ENCODE data around the gene SLCO3A1. TPM values are rescaled to one million over a fixed set of nuclear protein-coding genes. Genes with fewer than 3 reads are reported as not detected.

SLCO3A1 gene
- total RNA-seq, 2 experiments from 2014 or later = 4.2 to 4.8 TPM

DNA sequence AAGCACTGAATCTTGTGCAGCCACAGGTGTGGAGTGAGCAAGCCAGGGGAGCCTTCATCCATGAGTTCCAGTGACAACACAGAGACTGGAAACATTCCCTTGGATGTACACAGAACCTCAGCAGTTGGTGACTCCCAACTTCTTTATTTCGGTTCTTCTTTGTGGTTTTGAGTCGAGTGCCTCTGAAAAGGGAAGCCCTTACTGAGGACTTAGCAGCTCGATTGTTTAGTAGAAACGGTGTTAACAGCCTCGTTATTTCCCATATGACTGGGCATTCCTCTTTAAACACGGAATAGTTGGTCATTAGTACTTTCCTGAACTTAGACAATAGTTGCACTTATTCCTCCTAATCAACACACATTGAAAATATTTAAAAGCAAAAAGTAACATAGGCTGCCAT, 7.7 kb downstream of the SLCO3A1 start:
- no peaks in the 10 kb centered on the region for H3K27me3 Mint-ChIP-seq
- DNase-seq (no peak), ATAC-seq (no peak)
- no peaks in the 10 kb centered on the region for H3K9me3 Mint-ChIP-seq
- H3K36me3 Mint-ChIP-seq (ENCODE audit: low read depth) = no peaks in the 10 kb centered on the region
- TF ChIP-seq, protein P1, sequence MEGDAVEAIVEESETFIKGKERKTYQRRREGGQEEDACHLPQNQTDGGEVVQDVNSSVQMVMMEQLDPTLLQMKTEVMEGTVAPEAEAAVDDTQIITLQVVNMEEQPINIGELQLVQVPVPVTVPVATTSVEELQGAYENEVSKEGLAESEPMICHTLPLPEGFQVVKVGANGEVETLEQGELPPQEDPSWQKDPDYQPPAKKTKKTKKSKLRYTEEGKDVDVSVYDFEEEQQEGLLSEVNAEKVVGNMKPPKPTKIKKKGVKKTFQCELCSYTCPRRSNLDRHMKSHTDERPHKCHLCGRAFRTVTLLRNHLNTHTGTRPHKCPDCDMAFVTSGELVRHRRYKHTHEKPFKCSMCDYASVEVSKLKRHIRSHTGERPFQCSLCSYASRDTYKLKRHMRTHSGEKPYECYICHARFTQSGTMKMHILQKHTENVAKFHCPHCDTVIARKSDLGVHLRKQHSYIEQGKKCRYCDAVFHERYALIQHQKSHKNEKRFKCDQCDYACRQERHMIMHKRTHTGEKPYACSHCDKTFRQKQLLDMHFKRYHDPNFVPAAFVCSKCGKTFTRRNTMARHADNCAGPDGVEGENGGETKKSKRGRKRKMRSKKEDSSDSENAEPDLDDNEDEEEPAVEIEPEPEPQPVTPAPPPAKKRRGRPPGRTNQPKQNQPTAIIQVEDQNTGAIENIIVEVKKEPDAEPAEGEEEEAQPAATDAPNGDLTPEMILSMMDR (IDR thresholded peaks at IDR 0.05) = no peak
- ChIA-PET CTCF (interaction anchor here (1.7 kb wide), 1 partner anchor 11 kb away, joined by 6 read pairs; no protein-coding TSS in a partner anchor), POLR2A (no interaction called here)
- no peak overlapping the region for H3K4me3 Mint-ChIP-seq
- H3K4me1 Mint-ChIP-seq (ENCODE audit: low read depth) = peaks cover 62% of the 10 kb centered on the region
- no peak overlapping the region for H3K27ac Mint-ChIP-seq
- intact Hi-C loops (cut with micrococcal nuclease) = no loop called here

GRCh38 chr15:91862891-91863504, 9.5 kb downstream of the SLCO3A1 start:
- H3K4me1 Mint-ChIP-seq (ENCODE audit: low read depth) = peaks cover 55% of the 10 kb centered on the region

DNA sequence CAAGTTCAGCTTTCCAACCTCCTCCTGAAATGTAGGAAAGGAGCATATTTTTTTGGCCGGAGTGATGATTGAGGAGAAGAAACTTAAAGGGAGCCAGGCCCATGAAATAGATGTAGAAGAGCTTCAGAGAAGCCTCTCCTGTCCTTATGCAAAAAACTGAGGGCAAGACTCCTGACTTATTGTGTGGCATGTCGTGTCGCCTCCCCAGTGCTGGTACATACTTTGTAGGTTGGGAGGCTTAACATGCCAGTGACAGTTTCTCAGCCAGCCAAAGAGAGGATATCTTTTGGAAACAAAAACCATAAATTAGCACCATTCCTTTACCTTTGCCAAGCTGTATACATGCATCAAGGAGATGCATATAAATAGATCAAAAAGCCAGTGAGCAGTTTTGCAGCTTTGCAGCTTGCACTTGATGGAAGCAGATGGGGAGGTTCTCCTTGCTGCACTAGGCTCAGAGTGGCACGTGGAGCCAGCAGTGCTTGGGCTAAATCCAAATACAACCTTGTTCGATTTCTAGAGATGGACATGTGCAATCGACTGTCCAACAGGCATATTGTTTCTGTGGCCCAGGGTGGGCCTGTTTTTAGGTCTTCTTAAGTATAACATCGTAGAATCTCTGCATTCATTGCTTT, 10.2 kb downstream of the SLCO3A1 start:
- H3K4me3 Mint-ChIP-seq = no peak overlapping the region
- peaks cover 53% of the 10 kb centered on the region for H3K4me1 Mint-ChIP-seq (ENCODE audit: low read depth)
- no peaks in the 10 kb centered on the region for H3K27me3 Mint-ChIP-seq
- ATAC-seq (no peak), DNase-seq (no peak)
- no peak overlapping the region for H3K27ac Mint-ChIP-seq
- TF ChIP-seq, protein P1 (IDR thresholded peaks at IDR 0.05) = no peak
- POLR2A ChIA-PET = no interaction called here
- CTCF ChIA-PET = interaction anchor here (1.2 to 3.4 kb wide), 4 partner anchors 9 to 157 kb away, joined by 4 to 12 read pairs (median 5); partner anchors contain the start of gene SLCO3A1
- H3K9me3 Mint-ChIP-seq = no peaks in the 10 kb centered on the region
- no peaks in the 10 kb centered on the region for H3K36me3 Mint-ChIP-seq (ENCODE audit: low read depth)
- intact Hi-C loops (cut with micrococcal nuclease) = no loop called here

More at GRCh38 chr15:91862891-91863504, 9.5 kb downstream of the SLCO3A1 start:
- DNase-seq (no peak), ATAC-seq (no peak)
- CTCF ChIA-PET = interaction anchor here (1.0 to 3.4 kb wide), 3 partner anchors 9 to 156 kb away, joined by 3 to 12 read pairs (median 5); partner anchors contain the start of gene SLCO3A1
- POLR2A ChIA-PET = no interaction called here
- H3K36me3 Mint-ChIP-seq (ENCODE audit: low read depth) = no peaks in the 10 kb centered on the region
- H3K27ac Mint-ChIP-seq = no peak overlapping the region
- no peak overlapping the region for H3K4me3 Mint-ChIP-seq
- no peaks in the 10 kb centered on the region for H3K27me3 Mint-ChIP-seq
- intact Hi-C loops (cut with micrococcal nuclease) = no loop called here
- TF ChIP-seq, protein P1 (IDR thresholded peaks at IDR 0.05) = no peak
- H3K9me3 Mint-ChIP-seq = no peaks in the 10 kb centered on the region

DNA sequence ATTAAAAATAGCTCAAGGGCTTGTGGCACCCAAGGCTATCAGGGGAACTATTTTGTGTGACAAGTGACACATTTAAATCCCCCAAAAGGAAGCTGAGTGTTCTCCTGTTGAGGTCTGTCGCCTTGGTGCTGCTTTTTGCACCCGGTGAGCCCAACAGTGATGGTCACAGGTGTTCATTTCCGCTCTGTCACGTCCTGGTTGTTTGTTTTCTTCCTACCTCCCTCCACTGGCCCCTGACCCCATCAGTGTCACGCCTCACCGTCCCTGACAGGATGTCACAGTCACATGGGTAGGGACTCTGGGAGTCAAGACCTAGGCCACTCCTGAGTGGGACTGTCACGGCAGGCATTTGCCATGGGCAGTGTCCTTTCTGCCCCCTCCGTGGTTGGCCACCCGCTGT, 11.2 kb downstream of the SLCO3A1 start:
- Mint-ChIP-seq H3K27me3 (peaks cover 3% of the 10 kb centered on the region), H3K27ac (no peak overlapping the region), H3K4me1 (ENCODE audit: low read depth) (peaks cover 46% of the 10 kb centered on the region), H3K4me3 (no peak overlapping the region), H3K36me3 (ENCODE audit: low read depth) (no peaks in the 10 kb centered on the region), H3K9me3 (no peaks in the 10 kb centered on the region)
- ChIA-PET POLR2A (interaction anchor here (1.5 kb wide), 1 partner anchor 9 kb away, joined by 3 read pairs; no protein-coding TSS in a partner anchor), CTCF (interaction anchor here (1.2 to 3.4 kb wide), 3 partner anchors 13 to 158 kb away, joined by 4 to 12 read pairs (median 5); no protein-coding TSS in a partner anchor)
- TF ChIP-seq, protein P1 (IDR thresholded peaks at IDR 0.05) = no peak
- DNase-seq (peak; percentile 47), ATAC-seq (peak; percentile 68)
- intact Hi-C loops (cut with micrococcal nuclease) = no loop called here

GRCh38 chr15:91865486-91865885, 12.0 kb downstream of the SLCO3A1 start:
- TF ChIP-seq, protein P1 (IDR thresholded peaks at IDR 0.05) = no peak
- intact Hi-C loops (cut with micrococcal nuclease) = no loop called here
- CTCF ChIA-PET = interaction anchor here (3.4 kb wide), 1 partner anchor 13 kb away, joined by 12 read pairs; no protein-coding TSS in a partner anchor

More at GRCh38 chr15:91865486-91865885, 12.0 kb downstream of the SLCO3A1 start:
- DNase-seq (no peak), ATAC-seq (no peak)
- peaks cover 52% of the 10 kb centered on the region for H3K4me1 Mint-ChIP-seq (ENCODE audit: low read depth)
- POLR2A ChIA-PET = interaction anchor here (1.5 kb wide), 1 partner anchor 10 kb away, joined by 3 read pairs; no protein-coding TSS in a partner anchor
- no peaks in the 10 kb centered on the region for H3K36me3 Mint-ChIP-seq (ENCODE audit: low read depth)
- H3K27ac Mint-ChIP-seq = no peak overlapping the region
- no peak overlapping the region for H3K4me3 Mint-ChIP-seq
- H3K27me3 Mint-ChIP-seq = peaks cover 5% of the 10 kb centered on the region
- no peaks in the 10 kb centered on the region for H3K9me3 Mint-ChIP-seq

Data from activated CD8-positive, alpha-beta T cell treated with anti-CD3 and anti-CD28 coated beads for 36 hours (primary cell).